ENCODE measurements around the gene SLC19A2.

Gene SLC19A2

DNA sequence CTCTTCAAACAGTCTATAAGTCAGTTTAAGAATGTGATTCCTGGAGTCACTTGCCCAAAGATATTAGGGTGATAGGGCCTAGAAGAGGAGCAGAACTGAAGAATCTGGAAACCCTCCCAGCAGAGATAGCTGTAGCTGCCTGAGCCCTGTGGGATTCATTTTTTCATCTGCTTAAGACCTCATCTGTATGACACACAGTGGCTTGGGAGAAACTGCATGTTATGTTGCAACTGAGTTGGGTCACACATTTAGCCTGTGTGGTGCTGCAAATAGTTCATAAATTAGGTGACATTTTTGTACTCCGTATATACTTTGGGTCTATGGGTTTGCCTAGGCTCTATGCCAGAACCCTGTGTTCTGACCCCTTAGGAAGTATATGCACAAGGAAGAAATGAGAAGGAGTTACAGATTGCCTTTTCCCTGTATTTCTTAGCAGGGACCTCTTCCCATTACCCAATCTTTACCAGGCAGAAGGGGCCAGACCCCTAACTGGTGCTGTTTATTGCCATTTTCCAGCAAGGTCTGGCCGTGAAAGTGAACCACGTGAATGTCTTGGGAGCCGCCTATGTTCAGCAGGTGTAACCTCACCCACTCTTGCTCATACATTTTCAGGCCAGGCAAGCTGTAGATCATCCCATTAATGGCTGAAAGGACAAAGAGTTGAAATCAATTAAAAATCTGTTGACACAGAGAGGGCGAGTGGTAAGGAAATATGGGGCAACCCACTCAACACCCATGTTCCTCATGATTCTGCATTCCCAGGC, 41.9 kb upstream of the SLC19A2 start:
- TF ChIP-seq, protein P1, sequence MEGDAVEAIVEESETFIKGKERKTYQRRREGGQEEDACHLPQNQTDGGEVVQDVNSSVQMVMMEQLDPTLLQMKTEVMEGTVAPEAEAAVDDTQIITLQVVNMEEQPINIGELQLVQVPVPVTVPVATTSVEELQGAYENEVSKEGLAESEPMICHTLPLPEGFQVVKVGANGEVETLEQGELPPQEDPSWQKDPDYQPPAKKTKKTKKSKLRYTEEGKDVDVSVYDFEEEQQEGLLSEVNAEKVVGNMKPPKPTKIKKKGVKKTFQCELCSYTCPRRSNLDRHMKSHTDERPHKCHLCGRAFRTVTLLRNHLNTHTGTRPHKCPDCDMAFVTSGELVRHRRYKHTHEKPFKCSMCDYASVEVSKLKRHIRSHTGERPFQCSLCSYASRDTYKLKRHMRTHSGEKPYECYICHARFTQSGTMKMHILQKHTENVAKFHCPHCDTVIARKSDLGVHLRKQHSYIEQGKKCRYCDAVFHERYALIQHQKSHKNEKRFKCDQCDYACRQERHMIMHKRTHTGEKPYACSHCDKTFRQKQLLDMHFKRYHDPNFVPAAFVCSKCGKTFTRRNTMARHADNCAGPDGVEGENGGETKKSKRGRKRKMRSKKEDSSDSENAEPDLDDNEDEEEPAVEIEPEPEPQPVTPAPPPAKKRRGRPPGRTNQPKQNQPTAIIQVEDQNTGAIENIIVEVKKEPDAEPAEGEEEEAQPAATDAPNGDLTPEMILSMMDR (IDR thresholded peaks at IDR 0.05; ENCODE audit: borderline replicate concordance, insufficient read depth, low read depth, low read length): no peak
- H3K4me3 ChIP-seq (ENCODE audit: low read depth, low read length): no peak overlapping the region

DNA sequence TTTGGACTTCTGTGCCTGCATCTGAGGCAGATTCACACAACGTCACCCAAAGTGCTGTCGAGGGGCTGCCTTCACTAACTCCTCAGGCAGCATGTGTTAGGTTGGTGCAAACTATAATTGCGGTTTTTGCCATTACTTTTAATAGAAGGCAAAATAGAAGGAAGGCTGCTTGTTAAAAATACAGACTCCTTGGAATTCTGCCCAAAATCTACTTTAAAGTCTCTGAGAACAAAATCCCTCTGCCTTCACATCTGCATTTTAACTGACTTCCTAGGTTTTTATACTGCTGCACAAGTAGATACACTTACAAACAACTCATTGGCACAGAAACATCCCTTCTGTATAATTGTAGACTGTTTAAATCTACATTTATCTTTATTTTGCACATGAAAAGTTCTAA, 41.3 kb upstream of the SLC19A2 start:
- no peak overlapping the region for H3K4me3 ChIP-seq (ENCODE audit: low read depth, low read length)
- TF ChIP-seq, protein P1 (IDR thresholded peaks at IDR 0.05; ENCODE audit: borderline replicate concordance, insufficient read depth, low read depth, low read length): no peak

DNA sequence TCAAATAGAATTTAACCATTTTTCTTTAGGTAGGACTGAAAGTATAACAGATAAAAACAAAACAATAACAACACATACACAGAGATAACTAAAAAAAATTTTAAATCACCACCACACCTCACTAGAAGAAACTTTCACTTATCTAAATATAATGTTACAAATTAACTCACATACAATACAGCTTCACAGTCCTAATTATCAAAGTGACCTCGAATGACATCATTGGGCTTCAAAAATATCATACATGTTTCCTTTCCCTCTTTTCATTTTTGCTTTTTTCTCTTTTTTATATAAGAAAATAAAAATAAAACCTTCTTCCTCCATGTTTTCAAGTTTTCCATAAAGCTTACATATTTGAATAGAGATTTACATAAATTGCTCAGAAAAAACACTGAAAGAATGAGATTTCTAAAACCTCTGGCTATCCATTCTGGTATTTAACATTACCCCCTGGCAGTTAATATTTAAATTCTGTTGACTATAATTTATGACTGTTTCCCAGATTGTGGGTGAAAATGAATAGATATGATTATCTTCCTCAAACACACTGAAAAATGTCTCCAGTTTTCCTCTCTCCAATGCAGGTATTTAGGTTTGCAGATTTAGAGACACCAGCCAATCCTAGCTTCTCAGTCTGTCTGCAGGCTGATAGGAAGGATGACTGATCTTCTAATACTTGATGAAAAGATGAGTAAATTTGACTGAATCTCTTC, 40.5 kb upstream of the SLC19A2 start:
- H3K4me3 ChIP-seq (ENCODE audit: low read depth, low read length): no peak overlapping the region
- TF ChIP-seq, protein P1 (IDR thresholded peaks at IDR 0.05; ENCODE audit: borderline replicate concordance, insufficient read depth, low read depth, low read length): no peak

DNA sequence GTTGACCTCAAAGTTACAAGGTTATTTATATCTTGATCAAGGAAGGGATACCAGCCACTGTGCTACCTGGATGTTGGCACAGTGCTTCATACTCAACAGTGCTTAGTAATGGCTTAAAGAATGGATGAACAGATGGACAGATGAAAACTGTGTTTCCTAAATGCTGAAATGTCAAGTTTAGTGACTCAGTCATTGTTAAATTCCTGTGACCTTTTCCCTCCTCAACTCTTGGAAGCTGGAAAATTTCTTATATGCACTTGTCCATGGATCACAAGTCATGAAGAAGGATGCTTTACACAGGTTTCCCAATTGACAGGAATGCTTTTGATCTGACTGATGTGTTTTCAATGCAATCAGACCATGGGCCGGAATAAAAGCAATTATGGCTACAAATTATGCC, 39.6 kb upstream of the SLC19A2 start:
- TF ChIP-seq, protein P1 (IDR thresholded peaks at IDR 0.05; ENCODE audit: borderline replicate concordance, insufficient read depth, low read depth, low read length): no peak
- no peak overlapping the region for H3K4me3 ChIP-seq (ENCODE audit: low read depth, low read length)

DNA sequence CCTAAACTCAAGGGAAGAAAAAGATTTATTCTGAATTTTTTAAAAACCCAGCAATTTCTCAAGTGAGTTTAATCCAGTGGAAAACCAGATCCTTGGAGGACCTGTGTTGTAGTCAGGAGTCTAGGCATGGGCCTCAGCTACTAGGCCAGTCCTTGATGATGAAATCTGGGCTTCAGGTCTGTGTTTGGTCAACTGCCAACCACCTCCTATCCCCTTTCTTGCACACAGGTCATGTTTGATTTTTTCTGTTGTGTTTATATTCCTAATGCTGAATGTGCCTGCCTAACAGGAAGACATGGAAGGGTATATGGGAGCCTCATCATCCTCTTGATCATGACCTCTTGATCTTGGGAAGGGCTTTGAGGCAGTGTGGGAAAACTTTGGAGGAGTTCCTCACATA, 38.2 kb upstream of the SLC19A2 start:
- TF ChIP-seq, protein P1 (IDR thresholded peaks at IDR 0.05; ENCODE audit: borderline replicate concordance, insufficient read depth, low read depth, low read length): no peak
- no peak overlapping the region for H3K4me3 ChIP-seq (ENCODE audit: low read depth, low read length)

DNA sequence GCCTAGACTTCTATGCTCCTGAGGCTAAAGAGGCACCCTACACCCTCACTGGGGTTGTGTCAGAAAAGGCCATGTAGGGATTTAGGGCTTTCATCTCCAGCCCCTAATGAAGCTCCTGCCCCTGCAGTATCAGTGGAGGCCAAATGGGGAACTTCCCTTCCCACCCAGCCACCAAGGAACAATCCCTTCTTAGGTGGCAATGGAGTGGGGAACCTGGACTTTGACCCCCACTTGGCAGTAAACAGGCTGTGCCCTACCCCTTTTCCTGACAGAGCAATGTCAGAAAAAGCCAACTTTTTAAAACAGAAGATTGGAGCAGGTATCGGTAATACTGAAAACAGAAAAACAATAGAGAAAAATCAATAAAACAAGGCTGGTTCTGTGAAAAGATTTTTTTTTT, 35.5 kb upstream of the SLC19A2 start:
- TF ChIP-seq, protein P1 (IDR thresholded peaks at IDR 0.05; ENCODE audit: borderline replicate concordance, insufficient read depth, low read depth, low read length): no peak
- no peak overlapping the region for H3K4me3 ChIP-seq (ENCODE audit: low read depth, low read length)
